ENCODE results near the gene HOMER1.

- TF ChIP-seq, protein P1, sequence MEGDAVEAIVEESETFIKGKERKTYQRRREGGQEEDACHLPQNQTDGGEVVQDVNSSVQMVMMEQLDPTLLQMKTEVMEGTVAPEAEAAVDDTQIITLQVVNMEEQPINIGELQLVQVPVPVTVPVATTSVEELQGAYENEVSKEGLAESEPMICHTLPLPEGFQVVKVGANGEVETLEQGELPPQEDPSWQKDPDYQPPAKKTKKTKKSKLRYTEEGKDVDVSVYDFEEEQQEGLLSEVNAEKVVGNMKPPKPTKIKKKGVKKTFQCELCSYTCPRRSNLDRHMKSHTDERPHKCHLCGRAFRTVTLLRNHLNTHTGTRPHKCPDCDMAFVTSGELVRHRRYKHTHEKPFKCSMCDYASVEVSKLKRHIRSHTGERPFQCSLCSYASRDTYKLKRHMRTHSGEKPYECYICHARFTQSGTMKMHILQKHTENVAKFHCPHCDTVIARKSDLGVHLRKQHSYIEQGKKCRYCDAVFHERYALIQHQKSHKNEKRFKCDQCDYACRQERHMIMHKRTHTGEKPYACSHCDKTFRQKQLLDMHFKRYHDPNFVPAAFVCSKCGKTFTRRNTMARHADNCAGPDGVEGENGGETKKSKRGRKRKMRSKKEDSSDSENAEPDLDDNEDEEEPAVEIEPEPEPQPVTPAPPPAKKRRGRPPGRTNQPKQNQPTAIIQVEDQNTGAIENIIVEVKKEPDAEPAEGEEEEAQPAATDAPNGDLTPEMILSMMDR (IDR thresholded peaks at IDR 0.05): no peak
- TF ChIP-seq EZH2 (IDR thresholded peaks at IDR 0.05) (no peak), EZH2phosphoT487 (IDR thresholded peaks at IDR 0.05) (no peak)
These were observed 628 bp downstream of the HOMER1 start for GRCh38 chr5:79513308-79513703.
